ENCODE results near the gene PDPN. TPM values are rescaled to one million over a fixed set of nuclear protein-coding genes. Genes with fewer than 3 reads are reported as not detected.

Gene PDPN
- total and polyA plus RNA-seq, 9 of the 15 experiments (the other 6 are each of a cell fraction or from before 2014, with no cell fraction given): 0.11 TPM; not detected in 8

DNA sequence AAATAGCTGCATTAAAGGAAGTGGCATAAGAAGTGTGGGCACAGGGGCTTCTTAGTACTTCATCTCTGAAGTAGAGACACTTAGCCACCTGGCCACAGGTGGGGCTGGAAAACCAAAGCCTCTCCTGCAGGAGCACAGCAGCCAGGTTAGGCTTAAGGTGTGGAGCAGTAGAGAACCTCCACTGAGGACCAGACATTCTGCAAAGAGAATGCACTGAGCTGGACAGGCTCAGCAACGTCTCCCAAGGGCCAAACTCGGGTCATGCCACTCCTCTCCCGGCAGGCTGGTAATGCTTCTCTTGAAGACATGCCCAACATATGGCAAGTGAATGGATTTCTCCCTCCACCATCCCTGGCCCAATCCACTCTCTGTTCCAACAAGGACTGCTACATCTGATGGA is 36.8 kb upstream of the PDPN start:
- ChIA-PET POLR2A (no interaction called here), CTCF (ENCODE audit: low intra/inter-chr PET ratio) (no interaction called here)
- ATAC-seq (no peak), DNase-seq (ENCODE audit: extremely low read depth in 1 of 4, low spot score in 3 of 4) (no peak), FAIRE-seq (no peak)
- no peak overlapping the region for H3K4me3 ChIP-seq
- no TSS peak for BruUV-seq (replicated peaks)
- H3K27me3 ChIP-seq (ENCODE audit: control insufficient read depth in 2 of 2, insufficient read depth in 2 of 2, low read length in 2 of 2): peaks cover 5 to 35% of the 10 kb centered on the region in 2 experiments; a peak in 2 of 5 replicates
- 0% methylated on average over 3 of the region's 3 CpGs for WGBS (ENCODE audit: insufficient coverage, low coverage, missing lambda C conversion rate)
- H3K36me3 ChIP-seq (ENCODE audit: control insufficient read depth, insufficient read depth, low read length): no peaks in the 10 kb centered on the region
- no peak overlapping the region for H2AFZ ChIP-seq (ENCODE audit: low read depth, low read length)
- no peaks in the 10 kb centered on the region for H3K79me2 ChIP-seq (ENCODE audit: control insufficient read depth, insufficient read depth, low read length)
- no peaks in the 10 kb centered on the region for H3K9me1 ChIP-seq (ENCODE audit: control insufficient read depth, insufficient read depth, low read length)
- no peaks in the 10 kb centered on the region for H3K9me3 ChIP-seq (replicated peaks; ENCODE audit: control insufficient read depth, insufficient read depth, low read depth, low read length)
- intact Hi-C loops (cut with micrococcal nuclease) (no loop called here), in situ Hi-C loops (cut with MboI) (no loop called here)
- no peak overlapping the region for H3K27ac ChIP-seq (ENCODE audit: extremely low read depth, low read depth, low read length)
- no peak overlapping the region for H3K4me2 ChIP-seq (ENCODE audit: insufficient read depth, low read length)
- H3K9ac ChIP-seq (ENCODE audit: insufficient read depth in 1 of 2, low read depth in 2 of 2, low read length in 2 of 2): no peak overlapping the region
- no peaks in the 10 kb centered on the region for H3K4me1 ChIP-seq (replicated peaks in 1 of 2; ENCODE audit: control insufficient read depth in 2 of 2, insufficient read depth in 2 of 2, low read length in 2 of 2)
- H4K20me1 ChIP-seq (replicated peaks; ENCODE audit: control insufficient read depth, insufficient read depth, low read length): no peaks in the 10 kb centered on the region
- TF ChIP-seq KAT7 (CRISPR knock-in tag; IDR thresholded peaks at IDR 0.05; ENCODE audit: borderline replicate concordance) (no peak), ZKSCAN8 (CRISPR knock-in tag; IDR thresholded peaks at IDR 0.05) (no peak), EP400 (IDR thresholded peaks at IDR 0.05) (no peak), RHOXF2B (CRISPR knock-in tag; conservative IDR thresholded peaks at IDR 0.05) (no peak), NFIC (IDR thresholded peaks at IDR 0.05) (no peak), NCOA2 (IDR thresholded peaks at IDR 0.05; ENCODE audit: partially characterized antibody in 2 of 2) (no peak), CBX8 (IDR thresholded peaks at IDR 0.05; ENCODE audit: borderline replicate concordance, extremely low read depth, low read depth, low read length, poor library complexity, severe bottlenecking) (no peak), NFRKB (IDR thresholded peaks at IDR 0.05; ENCODE audit: low read depth) (no peak), ZNF212 (CRISPR knock-in tag; IDR thresholded peaks at IDR 0.05) (no peak), ELF1 (tag; IDR thresholded peaks at IDR 0.05) (no peak), NR1H2 (CRISPR knock-in tag; IDR thresholded peaks at IDR 0.05) (no peak), SIN3B (IDR thresholded peaks at IDR 0.05; ENCODE audit: low read depth) (no peak), PTRF (tag; IDR thresholded peaks at IDR 0.05) (no peak), SMARCB1 (IDR thresholded peaks at IDR 0.05; ENCODE audit: insufficient read length, low read depth) (no peak)
- TF ChIP-seq, protein P1, sequence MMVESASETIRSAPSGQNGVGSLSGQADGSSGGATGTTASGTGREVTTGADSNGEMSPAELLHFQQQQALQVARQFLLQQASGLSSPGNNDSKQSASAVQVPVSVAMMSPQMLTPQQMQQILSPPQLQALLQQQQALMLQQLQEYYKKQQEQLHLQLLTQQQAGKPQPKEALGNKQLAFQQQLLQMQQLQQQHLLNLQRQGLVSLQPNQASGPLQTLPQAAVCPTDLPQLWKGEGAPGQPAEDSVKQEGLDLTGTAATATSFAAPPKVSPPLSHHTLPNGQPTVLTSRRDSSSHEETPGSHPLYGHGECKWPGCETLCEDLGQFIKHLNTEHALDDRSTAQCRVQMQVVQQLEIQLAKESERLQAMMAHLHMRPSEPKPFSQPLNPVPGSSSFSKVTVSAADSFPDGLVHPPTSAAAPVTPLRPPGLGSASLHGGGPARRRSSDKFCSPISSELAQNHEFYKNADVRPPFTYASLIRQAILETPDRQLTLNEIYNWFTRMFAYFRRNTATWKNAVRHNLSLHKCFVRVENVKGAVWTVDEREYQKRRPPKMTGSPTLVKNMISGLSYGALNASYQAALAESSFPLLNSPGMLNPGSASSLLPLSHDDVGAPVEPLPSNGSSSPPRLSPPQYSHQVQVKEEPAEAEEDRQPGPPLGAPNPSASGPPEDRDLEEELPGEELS (CRISPR knock-in tag; IDR thresholded peaks at IDR 0.05; ENCODE audit: borderline replicate concordance): no peak
- TF ChIP-seq, protein P2, sequence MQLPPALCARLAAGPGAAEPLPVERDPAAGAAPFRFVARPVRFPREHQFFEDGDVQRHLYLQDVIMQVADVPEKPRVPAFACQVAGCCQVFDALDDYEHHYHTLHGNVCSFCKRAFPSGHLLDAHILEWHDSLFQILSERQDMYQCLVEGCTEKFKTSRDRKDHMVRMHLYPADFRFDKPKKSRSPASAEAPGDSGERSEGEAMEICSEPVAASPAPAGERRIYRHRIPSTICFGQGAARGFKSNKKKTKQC (CRISPR knock-in tag; IDR thresholded peaks at IDR 0.05): no peak

Measured in K562 (cell line).